SK-N-SH (cell line): ENCODE results near the gene IFNG. TPM values are rescaled to one million over a fixed set of nuclear protein-coding genes. Genes with fewer than 3 reads are reported as not detected.

Experiments
- CTCF ChIA-PET: fragments of 300-600, 350-600 bp; formaldehyde crosslinking; extraction: SDS; loops from one replicate; lab custom pipeline; 2021; lab: Yijun Ruan, JAX
- POLR2A ChIA-PET: fragments of 350-600 bp; sonication (Branson Sonifier 250); formaldehyde crosslinking; extraction: SDS; loops from one replicate; lab custom pipeline; 2020; ENCODE audit warnings: antibody characterized with exemption, inconsistent platforms; lab: Yijun Ruan, JAX
- DNase-seq: peaks from one replicate; pipeline ENCODE4 v3.0.0; 2012
- H2AFZ ChIP-seq: fragments of 200-600 bp; sonication (generic); 2 replicates; pipeline ENCODE4 v1.8.1; 2016; ENCODE audit warnings: antibody characterized with exemption, mild to moderate bottlenecking, low read depth
- H3F3A ChIP-seq: fragments of 200-600 bp; sonication (generic); replicated peaks from 2 replicates; pipeline ENCODE3; 2016; ENCODE audit warnings: antibody characterized with exemption, mild to moderate bottlenecking; ENCODE audit not compliant: insufficient read depth
- H3K27ac ChIP-seq, 2 experiments: fragments of 200-500 bp in 1 of 2; fragments of 200-600 bp in 1 of 2; sonication (Bioruptor generic) in 1 of 2; sonication (generic), shearing (Covaris generic) in 1 of 2; 2 replicates each; pipeline versions ENCODE4 v1.5.1 to v1.6.1; 2014 to 2016; ENCODE audit warnings: low read depth in 2 of 2, inconsistent platforms in 1 of 2, low read length in 1 of 2, mild to moderate bottlenecking in 1 of 2, mixed read lengths in 1 of 2
- H3K27me3 ChIP-seq: fragments of 200-600 bp; sonication (generic), shearing (Covaris generic); 2 replicates; pipeline ENCODE4 v1.6.1; 2016; ENCODE audit warnings: mixed run types; ENCODE audit not compliant: insufficient read depth
- H3K36me3 ChIP-seq, 2 experiments: fragments of 200-500 bp in 1 of 2; fragments of 200-600 bp in 1 of 2; sonication (Bioruptor generic) in 1 of 2; sonication (generic) in 1 of 2; replicated peaks in 1 of 2; 2 replicates each; pipeline versions ENCODE3 to v1.5.1; 2014 to 2016; ENCODE audit warnings: low read length in 1 of 2, mild to moderate bottlenecking in 1 of 2; ENCODE audit not compliant: insufficient read depth in 2 of 2, control insufficient read depth in 1 of 2
- H3K4me1 ChIP-seq, 2 experiments: fragments of 200-500 bp in 1 of 2; fragments of 200-600 bp in 1 of 2; sonication (Bioruptor generic) in 1 of 2; sonication (generic), shearing (Covaris generic) in 1 of 2; 2 replicates each; pipeline versions ENCODE4 v1.5.1 to v1.6.1; 2014 to 2016; ENCODE audit warnings: low read depth in 1 of 2, low read length in 1 of 2, mixed run types in 1 of 2; ENCODE audit not compliant: insufficient read depth in 2 of 2, control insufficient read depth in 1 of 2
- H3K4me2 ChIP-seq: fragments of 200-600 bp; sonication (generic), shearing (Covaris generic); 2 replicates; pipeline ENCODE4 v1.6.1; 2017; ENCODE audit warnings: mixed run types
- H3K4me3 ChIP-seq, 2 experiments: fragments of 200-500 bp in 1 of 2; fragments of 200-600 bp in 1 of 2; sonication (Bioruptor generic) in 1 of 2; sonication (generic), shearing (Covaris generic) in 1 of 2; 2 replicates each; pipeline versions ENCODE4 v1.5.1 to v1.8.1; 2014 to 2016; ENCODE audit warnings: low read depth in 2 of 2, inconsistent platforms in 1 of 2, low read length in 1 of 2, mild to moderate bottlenecking in 1 of 2, mixed read lengths in 1 of 2, moderate library complexity in 1 of 2
- H3K79me2 ChIP-seq: fragments of 200-600 bp; sonication (generic); 2 replicates; pipeline ENCODE4 v1.8.1; 2017; ENCODE audit warnings: mild to moderate bottlenecking; ENCODE audit not compliant: insufficient read depth
- H3K9ac ChIP-seq: fragments of 200-600 bp; sonication (generic); 2 replicates; pipeline ENCODE4 v1.6.1; 2017; ENCODE audit warnings: mixed run types
- H3K9me2 ChIP-seq: fragments of 200-600 bp; sonication (generic); 2 replicates; pipeline ENCODE4 v1.6.1; 2017; ENCODE audit warnings: mixed run types
- H3K9me3 ChIP-seq: fragments of 200-600 bp; sonication (generic); 2 replicates; pipeline ENCODE4 v1.6.1; 2017; ENCODE audit warnings: mixed run types, mild to moderate bottlenecking, moderate library complexity
- H4K20me1 ChIP-seq: fragments of 200-600 bp; sonication (generic); 2 replicates; pipeline ENCODE4 v1.6.1; 2017; ENCODE audit warnings: mild to moderate bottlenecking, mixed run types; ENCODE audit not compliant: insufficient read depth
- CHD2 ChIP-seq: fragments of 150-350 bp; IDR thresholded peaks from 2 replicates; pipeline ENCODE4 v1.6.1; 2018; ENCODE audit warnings: low read length; ENCODE audit not compliant: partially characterized antibody
- EP300 ChIP-seq, 2 experiments: IDR thresholded peaks; 2 replicates each; pipeline versions ENCODE4 v1.4.0 to v1.6.1; 2012; ENCODE audit warnings: borderline replicate concordance in 1 of 2, low read depth in 1 of 2, low read length in 1 of 2
- FOXJ3 ChIP-seq: sonication (generic); formaldehyde crosslinking; IDR thresholded peaks from 2 replicates; pipeline ENCODE4 v1.5.1; 2020; ENCODE audit warnings: mild to moderate bottlenecking, missing genetic modification reagents
- FOXM1 ChIP-seq: IDR thresholded peaks from 2 replicates; pipeline ENCODE4 v1.4.0; 2012; ENCODE audit warnings: low read depth, mild to moderate bottlenecking
- GABPA ChIP-seq: IDR thresholded peaks from 2 replicates; pipeline ENCODE4 v1.4.0; 2012; ENCODE audit warnings: low read depth, mild to moderate bottlenecking
- GATA2 ChIP-seq: sonication (generic); formaldehyde crosslinking; IDR thresholded peaks from 2 replicates; pipeline ENCODE4 v1.5.0; 2020; ENCODE audit warnings: mild to moderate bottlenecking, missing genetic modification reagents
- MEF2A ChIP-seq: IDR thresholded peaks from 2 replicates; pipeline ENCODE4 v1.4.0; 2012; ENCODE audit warnings: low read depth, borderline replicate concordance
- MXI1 ChIP-seq: IDR thresholded peaks from 2 replicates; pipeline ENCODE4 v1.6.1; 2012; ENCODE audit warnings: mild to moderate bottlenecking, low read depth, low read length, improper control_type of control experiment
- NRF1 ChIP-seq: IDR thresholded peaks from 2 replicates; pipeline ENCODE4 v1.6.1; 2012; ENCODE audit warnings: low read depth, mild to moderate bottlenecking, low read length
- POLR2AphosphoS5 ChIP-seq: IDR thresholded peaks from 2 replicates; pipeline ENCODE4 v1.6.1; 2012; ENCODE audit warnings: low read depth, low read length
- RFX5 ChIP-seq: IDR thresholded peaks from 2 replicates; pipeline ENCODE4 v1.6.1; 2012; ENCODE audit warnings: mild to moderate bottlenecking, improper control_type of control experiment, low read length
- SMC3 ChIP-seq: IDR thresholded peaks from 2 replicates; pipeline ENCODE4 v1.6.1; 2012; ENCODE audit warnings: low read depth, low read length, improper control_type of control experiment
- TAF1 ChIP-seq: IDR thresholded peaks from 2 replicates; pipeline ENCODE4 v1.6.1; 2012; ENCODE audit warnings: low read depth, mild to moderate bottlenecking, low read length, moderate library complexity, borderline replicate concordance
- YY1 ChIP-seq: IDR thresholded peaks from 2 replicates; pipeline ENCODE4 v1.4.0; 2012; ENCODE audit warnings: low read depth, mild to moderate bottlenecking
- WGBS: methylation state at CpG from one replicate; pipeline ENCODE4 v1.1.6; 2017; ENCODE audit warnings: low lambda C conversion rate; 5-methylcytosine and 5-hydroxymethylcytosine counted together
- polyA plus RNA-seq, 3 experiments: library from polyadenylated mRNA; depleted of rRNA; stranded (reverse); fragments of >200 nt; gene quantifications; 2 replicates each; pipeline ENCODE4 v1.2.3, GENCODE V29; 2012
- TF ChIP-seq, protein P1 (sequence below): IDR thresholded peaks from 2 replicates; pipeline ENCODE4 v1.6.1; 2012; ENCODE audit warnings: mild to moderate bottlenecking, low read depth, low read length, moderate library complexity

Gene IFNG
- polyA plus RNA-seq, 1 of the 3 experiments (the other 2 are of a cell fraction) = not detected

DNA sequence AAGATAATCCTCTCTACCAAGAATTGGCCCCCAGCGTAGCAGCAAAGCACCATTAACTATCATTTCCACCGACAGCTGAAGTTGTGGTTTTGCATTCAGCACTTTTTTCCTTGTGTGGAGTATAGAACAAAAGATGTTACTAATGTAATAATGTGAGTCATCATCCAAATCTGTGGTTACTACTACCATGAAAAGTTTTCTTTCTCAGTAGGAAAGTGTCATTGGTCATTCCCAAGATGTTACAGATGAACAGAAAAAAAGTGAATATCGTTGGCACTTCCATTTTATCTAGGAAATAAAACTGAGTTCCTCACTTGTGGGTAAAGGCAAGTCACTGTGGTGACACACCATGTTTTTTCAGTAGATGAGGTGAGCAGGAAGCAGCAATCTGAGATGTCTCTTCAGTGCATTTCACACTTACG is 30.3 kb upstream of the IFNG start (continued):
- no peak for TF ChIP-seq RFX5
- TF ChIP-seq MEF2A = 0 out of 2 replicates have a peak, but pooled peaks have one; percentile 18
- TF ChIP-seq GATA2 = no peak
- TF ChIP-seq MXI1 = no peak
- no peak for TF ChIP-seq FOXM1
- no peak for TF ChIP-seq SMC3
- TF ChIP-seq POLR2AphosphoS5 = no peak
- no peak for TF ChIP-seq EP300 (IDR thresholded peaks at IDR 0.05; ENCODE audit: borderline replicate concordance in 1 of 2, low read depth in 1 of 2, low read length in 1 of 2)
- no peak for TF ChIP-seq TAF1
- TF ChIP-seq YY1 = no peak
- no peak for TF ChIP-seq CHD2

DNA sequence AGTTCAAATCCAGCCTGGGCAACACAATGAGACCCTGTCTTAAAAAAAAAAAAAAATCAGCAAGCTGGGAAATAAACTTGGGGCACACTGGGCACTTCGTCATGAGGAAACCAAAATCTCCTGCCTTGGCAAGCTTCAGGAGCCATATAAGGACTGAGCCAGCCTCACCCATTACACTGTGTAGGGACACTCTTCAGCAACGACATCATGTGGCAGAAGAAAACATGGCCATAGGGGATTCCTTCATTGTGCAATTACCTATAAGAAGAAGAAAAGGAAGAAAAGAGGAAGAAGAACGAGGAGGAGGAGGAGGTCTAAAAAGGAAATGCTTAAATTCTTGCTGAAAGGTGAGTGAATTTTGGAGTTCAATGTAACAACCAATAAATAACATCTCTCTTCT is 26.1 kb upstream of the IFNG start:
- no peak overlapping the region for H3K4me3 ChIP-seq
- no peaks in the 10 kb centered on the region for H3K36me3 ChIP-seq
- no peak overlapping the region for H3K27ac ChIP-seq
- peaks cover 16% of the 10 kb centered on the region; the same call in 1 of the 2 replicates for H3K27me3 ChIP-seq
- CTCF ChIA-PET = no interaction called here
- H3K9ac ChIP-seq = no peak overlapping the region
- H2AFZ ChIP-seq = no peak overlapping the region
- no peaks in the 10 kb centered on the region for H3K9me2 ChIP-seq
- TF ChIP-seq, protein P1, sequence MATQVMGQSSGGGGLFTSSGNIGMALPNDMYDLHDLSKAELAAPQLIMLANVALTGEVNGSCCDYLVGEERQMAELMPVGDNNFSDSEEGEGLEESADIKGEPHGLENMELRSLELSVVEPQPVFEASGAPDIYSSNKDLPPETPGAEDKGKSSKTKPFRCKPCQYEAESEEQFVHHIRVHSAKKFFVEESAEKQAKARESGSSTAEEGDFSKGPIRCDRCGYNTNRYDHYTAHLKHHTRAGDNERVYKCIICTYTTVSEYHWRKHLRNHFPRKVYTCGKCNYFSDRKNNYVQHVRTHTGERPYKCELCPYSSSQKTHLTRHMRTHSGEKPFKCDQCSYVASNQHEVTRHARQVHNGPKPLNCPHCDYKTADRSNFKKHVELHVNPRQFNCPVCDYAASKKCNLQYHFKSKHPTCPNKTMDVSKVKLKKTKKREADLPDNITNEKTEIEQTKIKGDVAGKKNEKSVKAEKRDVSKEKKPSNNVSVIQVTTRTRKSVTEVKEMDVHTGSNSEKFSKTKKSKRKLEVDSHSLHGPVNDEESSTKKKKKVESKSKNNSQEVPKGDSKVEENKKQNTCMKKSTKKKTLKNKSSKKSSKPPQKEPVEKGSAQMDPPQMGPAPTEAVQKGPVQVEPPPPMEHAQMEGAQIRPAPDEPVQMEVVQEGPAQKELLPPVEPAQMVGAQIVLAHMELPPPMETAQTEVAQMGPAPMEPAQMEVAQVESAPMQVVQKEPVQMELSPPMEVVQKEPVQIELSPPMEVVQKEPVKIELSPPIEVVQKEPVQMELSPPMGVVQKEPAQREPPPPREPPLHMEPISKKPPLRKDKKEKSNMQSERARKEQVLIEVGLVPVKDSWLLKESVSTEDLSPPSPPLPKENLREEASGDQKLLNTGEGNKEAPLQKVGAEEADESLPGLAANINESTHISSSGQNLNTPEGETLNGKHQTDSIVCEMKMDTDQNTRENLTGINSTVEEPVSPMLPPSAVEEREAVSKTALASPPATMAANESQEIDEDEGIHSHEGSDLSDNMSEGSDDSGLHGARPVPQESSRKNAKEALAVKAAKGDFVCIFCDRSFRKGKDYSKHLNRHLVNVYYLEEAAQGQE = no peak
- TF ChIP-seq FOXJ3 (CRISPR knock-in tag) (no peak), NRF1 (no peak), GABPA (no peak), TAF1 (no peak)
- POLR2A ChIA-PET = no interaction called here
- H3K79me2 ChIP-seq = no peaks in the 10 kb centered on the region
- H3K4me1 ChIP-seq = no peaks in the 10 kb centered on the region
- 12% methylated on average over 3 of the region's 3 CpGs for WGBS
- H3K9me3 ChIP-seq = no peaks in the 10 kb centered on the region
- H4K20me1 ChIP-seq = no peaks in the 10 kb centered on the region
- no peak overlapping the region for H3K4me2 ChIP-seq
- H3F3A ChIP-seq = no peaks in the 10 kb centered on the region
- no peak for DNase-seq
